Pancreas (tissue), 10 donors: ENCODE measurements around the gene ENO2. TPM values are rescaled to one million over a fixed set of nuclear protein-coding genes. Genes with fewer than 3 reads are reported as not detected.
A peak's percentile ranks its signal among the peaks of the same experiment; 100 is the strongest.

Experiments
- ATAC-seq, 4 donors: fragments of 200-7000 bp; cut with Tn5 transposase; one replicate each; pipeline versions ENCODE4 v1.8.0 to v1.9.1; 2020; ENCODE audit warnings: mild to moderate bottlenecking in 4 of 4, moderate library complexity in 4 of 4
- DNase-seq, 6 donors: peaks; one replicate each; pipeline ENCODE4 v3.0.0-alpha.2; 2020
- FAIRE-seq: peaks from 2 replicates; lab custom pipeline; 2012; peaks lifted over from hg19 to GRCh38; lab: Jason Lieb, UNC
- H3K27ac ChIP-seq, 4 donors: fragments of 200-600 bp; sonication (generic); 1 replicate in 3 of 4; 2 replicates in 1 of 4; pipeline versions ENCODE4 v1.5.0 to v1.8.0; 2020
- H3K27me3 ChIP-seq, 4 donors: fragments of 200-600 bp; one replicate each; pipeline ENCODE4 v1.8.0; 2021
- H3K36me3 ChIP-seq, 3 donors: fragments of 200-600 bp; sonication (generic) in 1 of 3; one replicate each; pipeline versions ENCODE4 v1.5.0 to v1.8.0; 2020 to 2021
- H3K4me1 ChIP-seq, 3 donors: fragments of 200-600 bp; one replicate each; pipeline ENCODE4 v1.8.0; 2021
- H3K4me3 ChIP-seq, 4 donors: fragments of 200-600 bp; sonication (generic) in 2 of 4; one replicate each; pipeline versions ENCODE4 v1.5.0 to v1.8.0; 2020 to 2021
- H3K9me3 ChIP-seq, 4 donors: fragments of 200-600 bp; one replicate each; pipeline ENCODE4 v1.8.0; 2021
- WGBS, 2 donors: extraction: QIAGEN DNeasy Blood & Tissue Kit; methylation state at CpG; one replicate each; pipeline ENCODE4 v1.1.7; 2013; 5-methylcytosine and 5-hydroxymethylcytosine counted together
- intact Hi-C, 3 donors: fragments of 100-400 bp; cut with DNase I; formaldehyde crosslinking; loops; one replicate each; pipeline versions ENCODE4 v1.11.1 to v1.14.2; 2022
- polyA plus RNA-seq, 2 donors: library from polyadenylated mRNA; stranded (reverse); fragments of 200-250 nt; gene quantifications; one replicate each; pipeline ENCODE4 v1.2.3, GENCODE V29; 2013
- total RNA-seq, 6 donors: library from RNA; stranded (reverse); fragmentation: NEBNext Ultra II Directional in 4 of 6; extraction: Animal tissue kit (Norgen Biotek cat#: 25700) in 4 of 6; gene quantifications; one replicate each; pipeline versions ENCODE4 v1.2.1 to v1.2.4, GENCODE V29; 2021 to 2023
- TF ChIP-seq, protein P1 (sequence below), 4 donors: fragments of 200-600 bp; sonication (generic) in 3 of 4; IDR thresholded peaks; one replicate each; pipeline versions ENCODE4 v1.5.0 to v1.8.0; 2021; ENCODE audit warnings: antibody characterized with exemption in 4 of 4
- donor health status: healthy with polysubstance abuse.
- donor health status: DM: no; HTN: no; CAD: no; lungs with moderate emphysema.
- donor health status: DM: no; HTN: no; CAD: no.
- donor health status: control.
- donor health status: control.
- donor health status: Bipolar disorder and iron deficiency.
- donor health status: DM: yes; HTN: yes; CAD: no.
- donor health status: DM: no; HTN: no; CAD: no.
- donor health status: DM: no; HTN: no; CAD: no.
- donor health status: DM: yes; HTN: yes; CAD: no.

The ENO2 gene
- total and polyA plus RNA-seq, 8 donors: 2.3 to 53.6 (median 6.6) TPM

DNA sequence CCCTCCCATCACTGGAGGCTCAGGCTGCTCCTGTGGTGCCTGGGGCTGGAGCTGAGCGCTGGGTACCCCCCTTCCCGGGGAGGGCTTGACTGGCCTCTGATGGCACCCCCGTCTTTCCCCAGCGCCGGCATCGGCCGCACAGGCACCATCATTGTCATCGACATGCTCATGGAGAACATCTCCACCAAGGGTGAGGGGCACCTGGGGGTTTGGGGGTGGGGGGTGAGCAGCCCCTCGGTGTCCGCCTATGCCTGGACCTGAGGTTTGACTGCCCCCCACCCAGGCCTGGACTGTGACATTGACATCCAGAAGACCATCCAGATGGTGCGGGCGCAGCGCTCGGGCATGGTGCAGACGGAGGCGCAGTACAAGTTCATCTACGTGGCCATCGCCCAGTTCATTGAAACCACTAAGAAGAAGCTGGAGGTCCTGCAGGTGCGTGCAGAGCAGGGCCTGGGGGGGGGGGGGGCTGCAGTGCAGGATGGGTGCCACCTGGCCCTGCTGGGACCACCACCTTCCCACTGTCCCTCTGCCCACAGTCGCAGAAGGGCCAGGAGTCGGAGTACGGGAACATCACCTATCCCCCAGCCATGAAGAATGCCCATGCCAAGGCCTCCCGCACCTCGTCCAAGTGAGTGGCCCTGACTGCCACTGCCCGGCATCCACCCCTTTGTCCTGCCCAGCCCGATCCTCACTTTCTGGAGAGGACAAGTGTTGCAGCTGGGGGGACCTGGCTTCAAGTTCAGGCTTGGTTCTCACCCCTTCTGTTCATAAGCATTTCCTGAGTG lies 45.6 kb downstream of the ENO2 start:
- Histone ChIP-seq H3K27ac (peak overlapping the region in 2 of 4 donors; percentile 2 to 26), H3K9me3 (no peaks in the 10 kb centered on the region), H3K4me3 (no peak overlapping the region), H3K36me3 (no peaks in the 10 kb centered on the region), H3K27me3 (no peaks in the 10 kb centered on the region), H3K4me1 (peaks cover 3 to 27% (median 14%) of the 10 kb centered on the region in 3 donors)
- no peak for ATAC-seq
- intact Hi-C loops: no loop called here
- DNase-seq: peak in 3 of 6 donors; percentile 19 to 63 (median 49)
- FAIRE-seq: no peak
- TF ChIP-seq, protein P1, sequence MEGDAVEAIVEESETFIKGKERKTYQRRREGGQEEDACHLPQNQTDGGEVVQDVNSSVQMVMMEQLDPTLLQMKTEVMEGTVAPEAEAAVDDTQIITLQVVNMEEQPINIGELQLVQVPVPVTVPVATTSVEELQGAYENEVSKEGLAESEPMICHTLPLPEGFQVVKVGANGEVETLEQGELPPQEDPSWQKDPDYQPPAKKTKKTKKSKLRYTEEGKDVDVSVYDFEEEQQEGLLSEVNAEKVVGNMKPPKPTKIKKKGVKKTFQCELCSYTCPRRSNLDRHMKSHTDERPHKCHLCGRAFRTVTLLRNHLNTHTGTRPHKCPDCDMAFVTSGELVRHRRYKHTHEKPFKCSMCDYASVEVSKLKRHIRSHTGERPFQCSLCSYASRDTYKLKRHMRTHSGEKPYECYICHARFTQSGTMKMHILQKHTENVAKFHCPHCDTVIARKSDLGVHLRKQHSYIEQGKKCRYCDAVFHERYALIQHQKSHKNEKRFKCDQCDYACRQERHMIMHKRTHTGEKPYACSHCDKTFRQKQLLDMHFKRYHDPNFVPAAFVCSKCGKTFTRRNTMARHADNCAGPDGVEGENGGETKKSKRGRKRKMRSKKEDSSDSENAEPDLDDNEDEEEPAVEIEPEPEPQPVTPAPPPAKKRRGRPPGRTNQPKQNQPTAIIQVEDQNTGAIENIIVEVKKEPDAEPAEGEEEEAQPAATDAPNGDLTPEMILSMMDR (IDR thresholded peaks at IDR 0.05): no peak
- 91 to 93% methylated on average over 25 to 26 of the region's 26 CpGs for WGBS, 2 donors

DNA sequence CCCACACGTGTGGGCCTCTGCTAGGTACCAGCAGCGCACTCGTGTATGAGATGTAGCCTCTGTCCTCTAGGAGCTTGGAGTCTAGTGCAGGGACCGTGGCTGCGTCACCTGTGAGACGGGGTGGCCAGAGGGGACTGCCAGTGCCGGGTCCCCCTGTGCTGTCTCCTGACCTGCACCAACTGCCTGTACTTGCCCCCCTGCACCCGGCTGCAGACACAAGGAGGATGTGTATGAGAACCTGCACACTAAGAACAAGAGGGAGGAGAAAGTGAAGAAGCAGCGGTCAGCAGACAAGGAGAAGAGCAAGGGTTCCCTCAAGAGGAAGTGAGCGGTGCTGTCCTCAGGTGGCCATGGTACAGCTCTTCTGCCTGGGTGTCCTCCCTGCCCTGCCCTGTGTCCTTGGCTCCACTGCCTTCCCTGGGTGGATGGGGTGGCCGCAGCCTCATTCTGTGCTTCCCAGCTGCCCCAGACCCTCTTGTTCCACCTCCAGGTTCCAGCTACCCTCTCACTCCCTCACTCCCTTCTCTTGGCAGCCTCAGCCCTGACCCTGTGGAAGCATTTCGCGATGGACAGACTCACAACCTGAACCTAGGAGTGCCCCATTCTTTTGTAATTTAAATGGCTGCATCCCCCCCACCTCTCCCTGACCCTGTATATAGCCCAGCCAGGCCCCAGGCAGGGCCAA lies 46.4 kb downstream of the ENO2 start:
- Histone ChIP-seq H3K27ac (peak overlapping the region; percentile 88 to 97 (median 94)), H3K4me1 (peaks cover 9 to 33% (median 21%) of the 10 kb centered on the region in 3 donors), H3K36me3 (no peaks in the 10 kb centered on the region), H3K9me3 (no peaks in the 10 kb centered on the region), H3K27me3 (no peaks in the 10 kb centered on the region), H3K4me3 (peak overlapping the region in 2 of 4 donors; percentile 69 to 79)
- WGBS, 2 donors: 75 to 79% methylated on average over 13 of the region's 13 CpGs
- DNase-seq (peak in 3 of 6 donors; percentile 33 to 72 (median 42)), FAIRE-seq (no peak), ATAC-seq (no peak)
- intact Hi-C loops: no loop called here
- TF ChIP-seq, protein P1 (IDR thresholded peaks at IDR 0.05): no peak

DNA sequence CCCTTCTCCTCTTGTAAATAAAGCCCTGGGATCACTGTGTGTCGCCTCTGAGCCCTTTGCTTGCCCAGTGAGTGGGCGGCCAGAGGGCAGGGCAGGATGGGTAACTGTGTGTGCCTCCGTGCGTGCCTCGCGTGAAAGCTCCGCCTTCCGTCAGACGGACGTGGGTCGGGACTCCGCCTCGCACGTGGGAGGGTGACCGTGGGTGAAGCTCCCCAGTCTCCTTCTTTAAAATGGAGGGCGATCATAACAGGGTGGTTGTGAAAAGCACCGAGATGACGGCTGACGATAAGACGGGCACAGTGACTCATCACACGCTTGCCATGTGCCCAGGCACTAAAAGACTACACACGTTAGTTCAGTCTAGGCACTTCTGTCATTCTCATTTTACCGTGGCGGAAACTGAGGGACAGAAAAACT lies 46.9 kb downstream of the ENO2 start:
- no peaks in the 10 kb centered on the region for H3K9me3 ChIP-seq
- FAIRE-seq (no peak), ATAC-seq (peak; percentile 14 to 40 (median 20)), DNase-seq (peak in 5 of 6 donors; percentile 62 to 87 (median 79))
- H3K4me3 ChIP-seq: peak overlapping the region in 3 of 4 donors; percentile 64 to 79 (median 69)
- H3K27me3 ChIP-seq: no peaks in the 10 kb centered on the region
- intact Hi-C loops: no loop called here
- H3K4me1 ChIP-seq: peaks cover 15 to 39% (median 27%) of the 10 kb centered on the region in 3 donors
- TF ChIP-seq, protein P1 (IDR thresholded peaks at IDR 0.05): no peak
- no peaks in the 10 kb centered on the region for H3K36me3 ChIP-seq
- WGBS, 2 donors: 22 to 23% methylated on average over 24 of the region's 24 CpGs
- H3K27ac ChIP-seq: peak overlapping the region; percentile 88 to 97 (median 94)

DNA sequence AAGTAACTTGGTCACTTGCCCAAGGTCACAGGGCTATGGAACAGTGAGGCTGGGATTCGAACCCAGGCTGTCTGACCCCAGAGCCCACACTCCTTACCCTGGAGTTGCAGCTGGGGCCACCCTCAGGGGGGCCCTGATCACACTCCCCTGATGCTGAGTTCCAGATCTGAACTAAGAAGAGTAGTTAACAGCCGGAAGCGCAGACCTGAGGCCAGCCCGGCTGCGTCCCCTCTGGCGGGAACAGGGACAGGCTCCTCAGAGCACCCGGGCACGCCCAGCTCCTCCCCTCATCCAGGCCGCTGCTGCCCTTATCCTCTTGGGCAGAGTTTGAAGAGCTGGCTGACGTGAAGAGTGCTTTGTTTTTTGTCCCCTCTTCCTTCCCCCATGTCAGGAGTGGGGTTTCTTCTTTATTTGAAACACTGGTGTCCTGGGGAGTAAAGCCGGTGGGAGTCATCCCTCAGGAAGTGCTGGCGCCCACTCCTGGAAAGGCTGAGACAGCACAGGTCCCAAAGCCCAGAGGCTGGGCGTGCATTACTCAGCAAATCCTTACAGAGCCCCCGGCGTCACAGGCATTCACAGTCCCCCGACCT lies 47.4 kb downstream of the ENO2 start:
- ATAC-seq (peak; percentile 27 to 57 (median 46)), DNase-seq (peak; percentile 65 to 87 (median 74)), FAIRE-seq (no peak)
- Histone ChIP-seq H3K9me3 (no peaks in the 10 kb centered on the region), H3K27me3 (no peaks in the 10 kb centered on the region), H3K4me3 (peak overlapping the region in 3 of 4 donors; percentile 64 to 79 (median 69)), H3K4me1 (peaks cover 20 to 44% (median 27%) of the 10 kb centered on the region in 3 donors), H3K27ac (peak overlapping the region; percentile 88 to 97 (median 94)), H3K36me3 (no peaks in the 10 kb centered on the region)
- intact Hi-C loops: no loop called here
- TF ChIP-seq, protein P1 (IDR thresholded peaks at IDR 0.05): peak; percentile 16 to 38 (median 16)
- 0 to 2% methylated on average over 16 of the region's 16 CpGs for WGBS, 2 donors
